HUES64 (cell line): ENCODE data around the gene PLCB1.

Experiments used
- H3K27ac ChIP-seq: 2 replicates; pipeline ENCODE4 v1.7.0; 2013; ENCODE audit warnings: low read depth, low read length, inconsistent platforms
- H3K27me3 ChIP-seq: 2 replicates; pipeline ENCODE4 v1.6.1; 2013; ENCODE audit warnings: mild to moderate bottlenecking, low read length; ENCODE audit not compliant: insufficient read depth
- H3K36me3 ChIP-seq: 2 replicates; pipeline ENCODE4 v1.6.1; 2013; ENCODE audit warnings: mild to moderate bottlenecking, low read length; ENCODE audit not compliant: insufficient read depth
- H3K4me1 ChIP-seq: 2 replicates; pipeline ENCODE4 v1.6.1; 2013; ENCODE audit warnings: mild to moderate bottlenecking, low read length, moderate library complexity; ENCODE audit not compliant: insufficient read depth
- H3K4me3 ChIP-seq: 2 replicates; pipeline ENCODE4 v1.5.1; 2013; ENCODE audit warnings: mild to moderate bottlenecking, low read length, moderate library complexity
- H3K9ac ChIP-seq: 2 replicates; pipeline ENCODE4 v1.6.1; 2013; ENCODE audit warnings: mild to moderate bottlenecking, low read depth, low read length
- H3K9me3 ChIP-seq: 2 replicates; pipeline ENCODE4 v1.6.1; 2013; ENCODE audit warnings: low read depth, low read length; ENCODE audit not compliant: insufficient read depth
- WGBS: fragments of 150-250, 120-280 bp; methylation state at CpG from one replicate; pipeline ENCODE4 v1.1.7; 2013; ENCODE audit warnings: missing lambda C conversion rate; 5-methylcytosine and 5-hydroxymethylcytosine counted together

PLCB1 gene

DNA sequence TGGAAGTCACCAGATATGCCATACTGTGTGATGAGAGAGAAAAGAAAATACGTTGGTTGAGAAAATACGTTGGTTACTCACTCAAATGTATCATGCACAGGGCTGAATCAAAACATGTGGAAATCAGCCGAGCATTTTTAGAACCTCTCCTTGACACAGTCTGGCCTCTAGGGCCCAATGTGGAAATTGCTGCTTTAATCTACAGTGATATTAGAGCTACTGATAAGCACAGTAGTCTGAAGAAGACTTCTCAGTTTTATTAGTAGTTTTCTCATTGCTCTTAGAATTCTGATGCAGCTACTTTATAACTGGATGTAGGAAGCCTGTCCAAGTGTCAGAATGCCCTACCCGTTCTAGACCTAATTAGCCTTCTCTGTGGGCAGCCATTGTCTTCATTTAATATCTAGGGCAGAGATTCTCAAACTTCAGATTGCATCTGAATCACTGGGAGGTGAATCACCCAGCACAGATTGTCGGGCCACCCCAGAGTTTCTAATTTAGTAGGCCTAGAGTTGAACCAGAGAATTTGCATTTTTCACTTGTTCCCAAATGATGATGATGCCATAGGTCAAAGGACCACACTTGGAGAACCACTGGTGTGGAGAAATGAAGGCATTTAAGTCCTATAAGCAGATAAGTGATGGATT is 229.1 kb downstream of the PLCB1 start:
- Histone ChIP-seq H3K4me1 (peaks cover 22% of the 10 kb centered on the region), H3K9me3 (no peaks in the 10 kb centered on the region), H3K9ac (no peak overlapping the region), H3K4me3 (no peak overlapping the region), H3K27me3 (no peaks in the 10 kb centered on the region), H3K27ac (no peak overlapping the region), H3K36me3 (no peaks in the 10 kb centered on the region)
- WGBS, result 77% methylated on average over 5 of the region's 5 CpGs

DNA sequence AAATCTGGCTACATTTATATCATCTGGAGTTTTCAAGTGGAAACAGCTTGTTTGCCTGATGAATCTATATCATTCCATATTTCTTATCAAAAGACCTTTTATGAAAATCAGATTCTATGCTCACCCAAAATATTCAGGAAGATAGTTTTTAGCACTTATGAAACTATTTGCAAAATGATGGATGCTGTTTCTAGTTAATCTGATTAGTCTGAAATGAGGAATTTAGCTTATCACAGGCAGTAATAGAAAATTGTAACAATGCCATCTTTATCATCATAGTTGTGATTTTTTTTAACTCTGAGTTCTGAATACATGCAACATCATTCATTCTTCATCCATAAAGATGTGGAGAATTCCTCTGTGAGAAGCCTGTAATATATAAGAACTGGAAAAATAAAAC is 229.7 kb downstream of the PLCB1 start:
- H3K4me1 ChIP-seq, result peaks cover 22% of the 10 kb centered on the region
- H3K9me3 ChIP-seq, result no peaks in the 10 kb centered on the region
- no peak overlapping the region for H3K9ac ChIP-seq
- H3K27me3 ChIP-seq, result no peaks in the 10 kb centered on the region
- no peak overlapping the region for H3K4me3 ChIP-seq
- H3K27ac ChIP-seq, result no peak overlapping the region
- no peaks in the 10 kb centered on the region for H3K36me3 ChIP-seq

DNA sequence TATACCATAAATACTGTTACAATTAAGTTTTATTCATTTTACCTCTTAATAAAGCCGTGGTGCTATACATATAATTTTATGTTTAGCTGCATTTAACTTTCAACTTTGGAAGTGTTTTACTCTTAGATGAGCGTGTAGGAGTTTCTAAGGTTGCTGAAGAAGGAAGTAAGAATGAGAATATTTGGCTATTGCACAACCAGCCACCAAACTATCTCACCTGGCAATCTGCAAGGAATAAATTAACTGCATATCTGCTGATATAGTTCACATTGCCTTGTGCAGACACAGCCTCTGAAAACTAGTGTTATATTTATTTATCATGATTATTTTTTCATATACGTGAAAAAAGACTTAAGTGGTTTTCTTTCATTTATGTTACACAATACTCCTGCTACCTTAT is 230.4 kb downstream of the PLCB1 start:
- WGBS, result 95% methylated on average over 2 of the region's 3 CpGs

DNA sequence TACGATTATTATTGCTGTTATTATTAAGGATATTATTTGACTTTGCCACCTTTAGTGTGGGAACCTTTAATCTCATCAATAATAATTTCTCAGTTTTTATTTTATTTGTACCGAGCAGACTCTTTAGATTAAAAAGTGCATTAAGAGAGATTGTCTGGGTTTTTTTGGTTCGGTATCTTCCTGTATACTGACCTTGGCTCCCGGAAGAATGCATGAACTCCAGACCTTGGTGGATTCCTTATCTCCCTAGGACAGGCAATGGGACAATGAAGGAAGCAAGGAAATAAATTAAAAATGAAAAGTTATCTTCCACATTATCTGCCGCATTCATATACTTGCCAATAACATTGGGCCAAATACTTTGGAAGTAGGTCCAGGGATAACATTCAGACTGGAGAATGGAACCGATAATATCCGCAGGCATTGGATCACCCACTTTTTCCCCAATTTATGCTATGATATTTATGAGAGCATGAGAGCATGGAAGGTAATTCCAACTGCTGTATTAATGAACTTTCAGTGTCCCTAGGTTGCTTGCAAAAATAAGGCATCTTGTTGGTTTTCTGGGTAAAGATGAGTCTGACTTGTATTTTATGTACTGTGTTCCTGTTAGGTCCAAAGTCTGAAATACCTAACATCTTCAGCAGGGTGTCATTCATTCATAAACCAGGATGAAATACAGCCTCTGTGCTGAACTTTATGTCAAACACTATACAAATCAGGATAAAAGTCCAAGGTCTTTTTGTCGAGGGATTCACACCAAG is 232.1 kb downstream of the PLCB1 start:
- no peak overlapping the region for H3K4me3 ChIP-seq
- H3K9me3 ChIP-seq, result no peaks in the 10 kb centered on the region
- H3K4me1 ChIP-seq, result peaks cover 22% of the 10 kb centered on the region
- H3K27ac ChIP-seq, result no peak overlapping the region
- 97% methylated on average over 7 of the region's 8 CpGs for WGBS
- no peak overlapping the region for H3K9ac ChIP-seq
- H3K36me3 ChIP-seq, result no peaks in the 10 kb centered on the region
- no peaks in the 10 kb centered on the region for H3K27me3 ChIP-seq

More for the DNA sequence above, 230.4 kb downstream of the PLCB1 start:
- Histone ChIP-seq H3K4me3 (no peak overlapping the region), H3K9ac (no peak overlapping the region), H3K36me3 (no peaks in the 10 kb centered on the region), H3K9me3 (no peaks in the 10 kb centered on the region), H3K27me3 (no peaks in the 10 kb centered on the region), H3K27ac (no peak overlapping the region), H3K4me1 (peaks cover 22% of the 10 kb centered on the region)

DNA sequence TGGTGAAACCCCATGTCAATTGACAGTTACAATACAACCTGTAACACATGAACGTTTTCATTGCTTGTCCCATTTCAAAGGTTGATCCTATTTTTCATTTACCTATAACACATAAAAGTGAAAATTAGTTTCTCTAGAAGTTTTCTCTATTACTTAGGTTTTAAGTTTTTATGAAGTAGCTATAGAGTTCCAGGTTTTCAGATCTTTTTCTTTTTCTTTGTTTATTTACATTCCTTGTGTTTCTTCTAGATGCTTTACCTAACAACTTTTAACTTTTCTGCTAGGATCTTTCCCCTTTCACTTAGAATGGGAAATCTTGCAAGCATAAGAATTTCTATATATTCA is 232.6 kb downstream of the PLCB1 start:
- H3K4me3 ChIP-seq, result no peak overlapping the region
- H3K9me3 ChIP-seq, result no peaks in the 10 kb centered on the region
- no peak overlapping the region for H3K27ac ChIP-seq
- H3K4me1 ChIP-seq, result peaks cover 19% of the 10 kb centered on the region
- H3K9ac ChIP-seq, result no peak overlapping the region
- WGBS, result 68% methylated on average over 1 of the region's 1 CpG
- no peaks in the 10 kb centered on the region for H3K27me3 ChIP-seq
- no peaks in the 10 kb centered on the region for H3K36me3 ChIP-seq

DNA sequence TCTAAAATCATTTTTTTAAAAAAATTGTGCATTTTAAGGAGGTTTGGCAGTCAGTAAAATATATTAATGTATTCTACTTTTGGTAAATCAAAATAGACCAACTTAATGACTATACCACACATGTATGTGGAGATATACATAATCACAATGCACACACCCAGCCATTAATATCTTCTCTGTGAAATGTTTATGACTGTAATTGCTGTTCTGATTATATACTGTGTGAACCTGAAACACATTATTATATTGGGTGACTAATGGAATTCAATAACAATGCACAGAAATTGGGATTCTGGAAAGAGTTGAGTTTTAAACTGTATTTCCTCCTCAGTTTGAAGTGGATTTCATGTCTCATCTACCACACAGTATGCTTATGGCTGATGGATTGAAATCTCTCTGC is 233.6 kb downstream of the PLCB1 start:
- no peaks in the 10 kb centered on the region for H3K27me3 ChIP-seq
- no peaks in the 10 kb centered on the region for H3K36me3 ChIP-seq
- H3K4me1 ChIP-seq, result peaks cover 10% of the 10 kb centered on the region
- no peak overlapping the region for H3K9ac ChIP-seq
- no peak overlapping the region for H3K27ac ChIP-seq
- no peak overlapping the region for H3K4me3 ChIP-seq
- H3K9me3 ChIP-seq, result no peaks in the 10 kb centered on the region

DNA sequence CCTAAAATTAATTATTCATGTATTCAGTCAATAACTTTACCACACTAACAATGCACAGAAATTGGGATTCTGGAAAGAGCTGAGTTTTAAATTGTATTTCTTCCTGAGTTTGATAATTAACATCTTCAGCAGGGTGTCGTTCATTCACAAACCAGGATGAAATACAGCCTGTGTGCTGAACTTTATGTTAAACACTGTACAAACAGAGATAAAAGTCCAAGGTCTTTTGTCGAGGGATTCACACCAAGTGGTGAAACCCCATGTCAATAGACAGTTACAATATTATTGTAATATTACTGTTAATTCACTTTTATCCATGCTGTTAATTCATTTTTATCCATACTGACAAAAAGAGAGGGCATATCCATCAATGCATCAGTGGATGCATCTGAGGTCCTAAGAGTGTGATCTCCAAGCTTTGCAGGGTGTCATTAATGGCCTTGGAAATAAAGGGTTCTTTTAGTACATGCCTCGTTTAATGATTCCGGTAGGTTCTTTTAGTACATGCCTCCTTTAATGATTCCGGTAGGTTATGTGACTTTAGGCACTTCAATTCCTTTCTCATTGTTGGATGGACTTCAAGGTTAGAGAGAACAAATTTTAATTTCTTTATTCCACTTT is 234.3 kb downstream of the PLCB1 start:
- Histone ChIP-seq H3K9ac (no peak overlapping the region), H3K4me1 (peaks cover 2% of the 10 kb centered on the region), H3K27me3 (no peaks in the 10 kb centered on the region), H3K9me3 (no peaks in the 10 kb centered on the region), H3K4me3 (no peak overlapping the region), H3K36me3 (no peaks in the 10 kb centered on the region), H3K27ac (no peak overlapping the region)
- 77% methylated on average over 5 of the region's 5 CpGs for WGBS

DNA sequence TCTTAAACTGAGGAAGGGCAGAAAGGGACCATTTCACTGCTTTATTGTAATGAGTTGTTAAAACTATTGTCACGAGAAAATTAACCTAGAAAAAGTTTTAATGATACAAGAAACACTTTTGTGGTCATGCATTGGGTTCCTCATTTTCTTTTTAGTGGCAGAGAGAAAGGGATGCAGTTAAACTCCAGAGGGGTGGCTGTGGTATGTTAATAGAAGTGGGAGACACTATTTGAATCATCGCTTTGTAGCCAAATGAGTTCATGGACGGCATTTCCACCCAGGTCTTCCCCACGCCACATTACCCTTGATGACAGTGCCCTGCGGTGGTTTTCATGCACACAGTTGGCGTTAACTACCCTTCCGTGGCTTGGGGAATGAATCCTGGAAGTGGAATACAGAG is 235.6 kb downstream of the PLCB1 start:
- no peak overlapping the region for H3K4me3 ChIP-seq
- no peaks in the 10 kb centered on the region for H3K4me1 ChIP-seq
- no peak overlapping the region for H3K27ac ChIP-seq
- no peaks in the 10 kb centered on the region for H3K36me3 ChIP-seq
- H3K9me3 ChIP-seq, result no peaks in the 10 kb centered on the region
- no peak overlapping the region for H3K9ac ChIP-seq
- H3K27me3 ChIP-seq, result no peaks in the 10 kb centered on the region
- WGBS, result 92% methylated on average over 7 of the region's 7 CpGs

DNA sequence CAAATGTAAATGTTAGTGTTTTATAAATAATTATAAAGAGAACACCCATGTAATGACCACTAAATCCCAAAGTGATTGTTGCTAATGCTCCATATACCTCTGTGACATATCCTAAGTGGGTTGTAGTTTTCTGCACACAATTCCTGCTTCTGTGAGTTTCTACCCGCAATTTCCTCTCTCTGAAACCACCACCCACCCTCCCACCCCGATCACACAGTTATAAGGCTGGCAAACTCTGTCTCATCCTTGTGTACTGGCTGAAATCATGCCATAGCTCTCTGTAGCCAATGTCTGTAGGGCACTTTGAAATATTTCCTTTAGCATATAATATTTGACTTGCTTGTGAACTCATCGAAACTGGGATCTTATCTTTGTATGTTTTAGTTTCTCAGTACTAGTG is 236.6 kb downstream of the PLCB1 start:
- Histone ChIP-seq H3K27ac (no peak overlapping the region), H3K9ac (no peak overlapping the region), H3K4me1 (no peaks in the 10 kb centered on the region), H3K36me3 (no peaks in the 10 kb centered on the region), H3K4me3 (no peak overlapping the region), H3K9me3 (no peaks in the 10 kb centered on the region), H3K27me3 (no peaks in the 10 kb centered on the region)
- 78% methylated on average over 2 of the region's 3 CpGs for WGBS

DNA sequence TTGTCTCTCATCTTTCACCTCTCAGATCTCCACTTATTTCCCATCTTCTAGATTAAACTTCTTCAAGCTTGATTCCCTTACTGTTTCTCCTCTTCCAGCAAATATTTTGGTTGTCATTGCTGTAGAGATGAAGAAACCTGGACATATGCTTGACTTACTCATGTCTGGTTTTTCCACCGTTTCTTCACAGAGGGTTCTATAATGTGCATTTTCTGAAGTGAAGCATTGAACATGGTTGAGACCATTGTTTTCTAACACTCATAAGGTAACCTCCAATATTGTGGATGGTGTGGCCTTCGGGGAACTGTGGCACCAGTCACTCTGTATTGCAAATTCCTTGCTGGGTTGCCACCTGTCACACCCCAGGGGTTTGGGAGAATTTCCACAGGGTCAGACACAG is 237.2 kb downstream of the PLCB1 start:
- Histone ChIP-seq H3K27me3 (no peaks in the 10 kb centered on the region), H3K4me1 (no peaks in the 10 kb centered on the region), H3K9ac (no peak overlapping the region), H3K27ac (no peak overlapping the region), H3K4me3 (no peak overlapping the region), H3K9me3 (no peaks in the 10 kb centered on the region), H3K36me3 (no peaks in the 10 kb centered on the region)
- WGBS, result 88% methylated on average over 2 of the region's 2 CpGs

DNA sequence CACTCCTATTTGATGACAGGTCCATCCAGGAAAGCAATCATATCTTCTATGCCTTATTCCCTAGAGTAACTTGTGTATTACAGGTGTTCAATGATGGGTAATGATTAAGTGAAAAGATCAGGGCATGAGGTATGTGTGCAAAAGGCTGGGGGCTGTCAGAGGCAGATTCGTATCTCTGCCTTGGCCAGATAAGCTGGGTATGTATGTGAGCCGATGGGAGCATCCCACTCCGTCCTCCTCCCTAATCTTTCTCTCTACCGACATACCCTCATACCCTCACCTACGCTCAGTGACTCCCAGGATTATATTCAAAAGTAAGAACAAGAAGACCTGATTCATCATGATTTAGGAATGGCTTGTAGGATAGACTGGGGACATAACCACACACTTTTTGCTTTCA is 238.7 kb downstream of the PLCB1 start:
- Histone ChIP-seq H3K4me3 (no peak overlapping the region), H3K9ac (no peak overlapping the region), H3K27me3 (no peaks in the 10 kb centered on the region), H3K9me3 (no peaks in the 10 kb centered on the region), H3K4me1 (no peaks in the 10 kb centered on the region), H3K36me3 (no peaks in the 10 kb centered on the region), H3K27ac (no peak overlapping the region)
- 95% methylated on average over 5 of the region's 5 CpGs for whole genome bisulfite sequencing
